ENCODE data around the gene FAS. TPM values are rescaled to one million over a fixed set of nuclear protein-coding genes. Genes with fewer than 3 reads are reported as not detected.

FAS gene
- total and polyA plus RNA-seq, 9 of the 15 experiments (the other 6 are each of a cell fraction or from before 2014, with no cell fraction given) = 0.08 to 0.62 (median 0.37) TPM

DNA sequence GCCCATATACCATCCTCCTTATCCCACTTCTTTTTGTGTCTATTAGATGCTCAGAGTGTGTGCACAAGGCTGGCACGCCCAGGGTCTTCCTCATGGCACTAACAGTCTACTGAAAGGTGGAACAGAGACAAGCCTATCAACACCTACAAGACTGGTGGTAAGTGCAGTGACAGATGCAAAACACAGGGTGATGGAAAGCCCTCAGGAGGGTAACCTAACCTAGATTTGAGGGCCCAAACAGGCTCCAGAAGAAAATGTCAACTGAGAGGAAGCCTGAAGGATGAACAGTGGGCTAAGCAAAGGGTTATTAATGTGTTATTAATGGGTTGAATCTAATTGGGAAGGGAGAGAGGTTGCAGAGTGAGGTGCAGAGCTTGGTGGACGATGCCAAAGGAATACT lies 1.2 kb upstream of the FAS start:
- no peaks in the 10 kb centered on the region for H4K20me1 ChIP-seq (replicated peaks; ENCODE audit: control insufficient read depth, insufficient read depth, low read length)
- 11% methylated on average over 2 of the region's 2 CpGs for WGBS (ENCODE audit: insufficient coverage, low coverage, missing lambda C conversion rate)
- no peak overlapping the region for H2AFZ ChIP-seq (ENCODE audit: low read depth, low read length)
- H3K9me3 ChIP-seq (replicated peaks; ENCODE audit: control insufficient read depth, insufficient read depth, low read depth, low read length) = no peaks in the 10 kb centered on the region
- intact Hi-C loops (cut with micrococcal nuclease) (loop anchor here (10.0 kb wide), 1 partner anchor 155 kb away; no protein-coding TSS in a partner anchor), in situ Hi-C loops (cut with MboI) (no loop called here)
- no TSS peak for BruUV-seq (replicated peaks)
- no peak overlapping the region for H3K27ac ChIP-seq (ENCODE audit: extremely low read depth, low read depth, low read length)
- DNase-seq (ENCODE audit: extremely low read depth in 1 of 4, low spot score in 3 of 4) (no peak), FAIRE-seq (no peak), ATAC-seq (no peak)
- H3K27me3 ChIP-seq (ENCODE audit: control insufficient read depth in 2 of 2, insufficient read depth in 2 of 2, low read length in 2 of 2) = peaks cover 0 to 9% of the 10 kb centered on the region in 2 experiments; a peak in 1 of 5 replicates
- CTCF ChIA-PET (ENCODE audit: low intra/inter-chr PET ratio) = no interaction called here
- TF ChIP-seq NFIC (IDR thresholded peaks at IDR 0.05) = no peak
- TF ChIP-seq, protein P1, sequence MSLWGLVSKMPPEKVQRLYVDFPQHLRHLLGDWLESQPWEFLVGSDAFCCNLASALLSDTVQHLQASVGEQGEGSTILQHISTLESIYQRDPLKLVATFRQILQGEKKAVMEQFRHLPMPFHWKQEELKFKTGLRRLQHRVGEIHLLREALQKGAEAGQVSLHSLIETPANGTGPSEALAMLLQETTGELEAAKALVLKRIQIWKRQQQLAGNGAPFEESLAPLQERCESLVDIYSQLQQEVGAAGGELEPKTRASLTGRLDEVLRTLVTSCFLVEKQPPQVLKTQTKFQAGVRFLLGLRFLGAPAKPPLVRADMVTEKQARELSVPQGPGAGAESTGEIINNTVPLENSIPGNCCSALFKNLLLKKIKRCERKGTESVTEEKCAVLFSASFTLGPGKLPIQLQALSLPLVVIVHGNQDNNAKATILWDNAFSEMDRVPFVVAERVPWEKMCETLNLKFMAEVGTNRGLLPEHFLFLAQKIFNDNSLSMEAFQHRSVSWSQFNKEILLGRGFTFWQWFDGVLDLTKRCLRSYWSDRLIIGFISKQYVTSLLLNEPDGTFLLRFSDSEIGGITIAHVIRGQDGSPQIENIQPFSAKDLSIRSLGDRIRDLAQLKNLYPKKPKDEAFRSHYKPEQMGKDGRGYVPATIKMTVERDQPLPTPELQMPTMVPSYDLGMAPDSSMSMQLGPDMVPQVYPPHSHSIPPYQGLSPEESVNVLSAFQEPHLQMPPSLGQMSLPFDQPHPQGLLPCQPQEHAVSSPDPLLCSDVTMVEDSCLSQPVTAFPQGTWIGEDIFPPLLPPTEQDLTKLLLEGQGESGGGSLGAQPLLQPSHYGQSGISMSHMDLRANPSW (CRISPR knock-in tag; IDR thresholded peaks at IDR 0.05) = no peak
- TF ChIP-seq NRF1 (conservative IDR thresholded peaks at IDR 0.05 in 1 of 2, IDR thresholded peaks at IDR 0.05 in 1 of 2) = no peak
- TF ChIP-seq, protein P2, sequence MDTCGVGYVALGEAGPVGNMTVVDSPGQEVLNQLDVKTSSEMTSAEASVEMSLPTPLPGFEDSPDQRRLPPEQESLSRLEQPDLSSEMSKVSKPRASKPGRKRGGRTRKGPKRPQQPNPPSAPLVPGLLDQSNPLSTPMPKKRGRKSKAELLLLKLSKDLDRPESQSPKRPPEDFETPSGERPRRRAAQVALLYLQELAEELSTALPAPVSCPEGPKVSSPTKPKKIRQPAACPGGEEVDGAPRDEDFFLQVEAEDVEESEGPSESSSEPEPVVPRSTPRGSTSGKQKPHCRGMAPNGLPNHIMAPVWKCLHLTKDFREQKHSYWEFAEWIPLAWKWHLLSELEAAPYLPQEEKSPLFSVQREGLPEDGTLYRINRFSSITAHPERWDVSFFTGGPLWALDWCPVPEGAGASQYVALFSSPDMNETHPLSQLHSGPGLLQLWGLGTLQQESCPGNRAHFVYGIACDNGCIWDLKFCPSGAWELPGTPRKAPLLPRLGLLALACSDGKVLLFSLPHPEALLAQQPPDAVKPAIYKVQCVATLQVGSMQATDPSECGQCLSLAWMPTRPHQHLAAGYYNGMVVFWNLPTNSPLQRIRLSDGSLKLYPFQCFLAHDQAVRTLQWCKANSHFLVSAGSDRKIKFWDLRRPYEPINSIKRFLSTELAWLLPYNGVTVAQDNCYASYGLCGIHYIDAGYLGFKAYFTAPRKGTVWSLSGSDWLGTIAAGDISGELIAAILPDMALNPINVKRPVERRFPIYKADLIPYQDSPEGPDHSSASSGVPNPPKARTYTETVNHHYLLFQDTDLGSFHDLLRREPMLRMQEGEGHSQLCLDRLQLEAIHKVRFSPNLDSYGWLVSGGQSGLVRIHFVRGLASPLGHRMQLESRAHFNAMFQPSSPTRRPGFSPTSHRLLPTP (IDR thresholded peaks at IDR 0.05; ENCODE audit: borderline replicate concordance, extremely low read depth, insufficient read length) = no peak
- TF ChIP-seq ZNF24 (IDR thresholded peaks at IDR 0.05) = no peak
- TF ChIP-seq ZNF445 (CRISPR knock-in tag; IDR thresholded peaks at IDR 0.05; ENCODE audit: low read depth) = no peak
- no peak for TF ChIP-seq POLR2B (IDR thresholded peaks at IDR 0.05; ENCODE audit: low read depth, partially characterized antibody)
- TF ChIP-seq, protein P3, sequence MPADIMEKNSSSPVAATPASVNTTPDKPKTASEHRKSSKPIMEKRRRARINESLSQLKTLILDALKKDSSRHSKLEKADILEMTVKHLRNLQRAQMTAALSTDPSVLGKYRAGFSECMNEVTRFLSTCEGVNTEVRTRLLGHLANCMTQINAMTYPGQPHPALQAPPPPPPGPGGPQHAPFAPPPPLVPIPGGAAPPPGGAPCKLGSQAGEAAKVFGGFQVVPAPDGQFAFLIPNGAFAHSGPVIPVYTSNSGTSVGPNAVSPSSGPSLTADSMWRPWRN (IDR thresholded peaks at IDR 0.05; ENCODE audit: low read depth) = no peak
- TF ChIP-seq LARP7 (IDR thresholded peaks at IDR 0.05) = no peak
- no peak for TF ChIP-seq BRD9 (IDR thresholded peaks at IDR 0.05; ENCODE audit: low read depth, partially characterized antibody)
- no peak for TF ChIP-seq ZNF766 (CRISPR knock-in tag; conservative IDR thresholded peaks at IDR 0.05)
- no peak for TF ChIP-seq GTF2F1 (IDR thresholded peaks at IDR 0.05; ENCODE audit: low read depth, low read length)
- H3K4me2 ChIP-seq (ENCODE audit: insufficient read depth, low read length) = no peak overlapping the region
- POLR2A ChIA-PET = interaction anchor here (0.8 kb wide), 1 partner anchor 19 kb away, joined by 3 read pairs; no protein-coding TSS in a partner anchor
- no peaks in the 10 kb centered on the region for H3K36me3 ChIP-seq (ENCODE audit: control insufficient read depth, insufficient read depth, low read length)
- no peaks in the 10 kb centered on the region for H3K79me2 ChIP-seq (ENCODE audit: control insufficient read depth, insufficient read depth, low read length)
- H3K9ac ChIP-seq (ENCODE audit: insufficient read depth in 1 of 2, low read depth in 2 of 2, low read length in 2 of 2) = no peak overlapping the region
- H3K4me3 ChIP-seq = no peak overlapping the region
- H3K9me1 ChIP-seq (ENCODE audit: control insufficient read depth, insufficient read depth, low read length) = no peaks in the 10 kb centered on the region
- H3K4me1 ChIP-seq (replicated peaks in 1 of 2; ENCODE audit: control insufficient read depth in 2 of 2, insufficient read depth in 2 of 2, low read length in 2 of 2) = peaks cover 0 to 11% of the 10 kb centered on the region in 2 experiments; a peak in 2 of 5 replicates

All from K562 (cell line).